Aortic smooth muscle cell (primary cell): ENCODE measurements around the gene METTL16. TPM values are rescaled to one million over a fixed set of nuclear protein-coding genes. Genes with fewer than 3 reads are reported as not detected.

Source experiments
- total RNA-seq: library from RNA; depleted of rRNA; stranded (reverse); fragments of >200 nt; gene quantifications from 2 replicates; pipeline ENCODE4 v1.2.3, GENCODE V29; 2014

Gene METTL16
- total RNA-seq, result 9.1 and 10.4 TPM in 2 replicates

GRCh38 chr17:2511462-2512369, at the start of gene METTL16:
Gene METTL16, minus strand, starts transcription at chr17:2511888. Its CDS starts 9,557 bp downstream, at chr17:2502331.

GRCh38 chr17:2400877-2401425, 110.7 kb downstream of the METTL16 start, which contains the start of gene MNT:
Gene MNT, minus strand, starts transcription at chr17:2401060. Its CDS starts 348 bp downstream, at chr17:2400712.

Other genes starting within 250 kb of the METTL16 start
- 25.6 and 35.4 TPM in 2 replicates for gene SMG6, start 208.1 kb downstream of the METTL16 start, total RNA-seq
- gene SRR, start 207.9 kb downstream of the METTL16 start, total RNA-seq, result 11.7 and 18.4 TPM in 2 replicates
- gene TSR1, start 175.4 kb downstream of the METTL16 start, total RNA-seq, result 34.6 and 52.3 TPM in 2 replicates
- 32.7 and 35.0 TPM in 2 replicates for gene SGSM2, start 174.4 kb downstream of the METTL16 start, total RNA-seq
- gene MNT, start 110.8 kb downstream of the METTL16 start, total RNA-seq, result 7.7 and 10.1 TPM in 2 replicates
- gene PAFAH1B1, start 81.8 kb upstream of the METTL16 start, total RNA-seq, result 115 and 135 TPM in 2 replicates
- 26.2 and 40.8 TPM in 2 replicates for gene CLUH, start 199.9 kb upstream of the METTL16 start, total RNA-seq
- gene CCDC92B, start 237.8 kb upstream of the METTL16 start, total RNA-seq, result not detected in 2 replicates